Cardiac muscle cell (in vitro differentiated cells and primary cell): ENCODE measurements around the gene CHIA. TPM values are rescaled to one million over a fixed set of nuclear protein-coding genes. Genes with fewer than 3 reads are reported as not detected.
"Not testable (repeated sequence)": the region's sequence is repeated elsewhere in the genome, so short reads cannot be mapped to it uniquely, and the experiment has no call there.

ENCODE experiments used
- DNase-seq, 2 donors: peaks; one replicate each; pipeline versions ENCODE4 v3.0.0 to v3.0.0-alpha.2; 2010 to 2017; ENCODE audit warnings: low read depth in 1 of 2, low spot score in 1 of 2
- H3K27ac ChIP-seq: fragments of 200-600 bp; sonication (generic); 2 replicates; pipeline ENCODE4 v1.5.1; 2016
- H3K27me3 ChIP-seq: fragments of 200-600 bp; sonication (generic); 2 replicates; pipeline ENCODE4 v1.6.0; 2016; ENCODE audit warnings: control low read depth
- H3K36me3 ChIP-seq: fragments of 200-600 bp; sonication (generic); 2 replicates; pipeline ENCODE4 v1.5.1; 2016; ENCODE audit warnings: control low read depth
- H3K4me1 ChIP-seq: fragments of 200-600 bp; sonication (generic); 2 replicates; pipeline ENCODE4 v1.8.1; 2017; ENCODE audit warnings: low read depth, mild to moderate bottlenecking, mixed run types
- H3K4me3 ChIP-seq: fragments of 200-600 bp; sonication (generic); 2 replicates; pipeline ENCODE4 v1.5.1; 2016; ENCODE audit warnings: mild to moderate bottlenecking
- H3K9me3 ChIP-seq: fragments of 200-600 bp; sonication (generic); 2 replicates; pipeline ENCODE4 v1.5.1; 2017; ENCODE audit warnings: low read depth, mild to moderate bottlenecking, control low read depth
- CTCF ChIP-seq: IDR thresholded peaks from 2 replicates; pipeline ENCODE4 v1.5.1; 2012; ENCODE audit warnings: low read depth, mild to moderate bottlenecking, low read length
- polyA plus RNA-seq: library from polyadenylated mRNA; unstranded; fragments of >200 nt; fragmentation: Nextera tagmentation; extraction: Ambion mirVana; gene quantifications from 2 replicates; pipeline ENCODE4 v1.2.1, GENCODE V29; 2016
- total RNA-seq: library from RNA; depleted of rRNA; stranded (reverse); fragments of >200 nt; gene quantifications from 2 replicates; pipeline ENCODE4 v1.2.3, GENCODE V29; 2016

Gene CHIA
- total and polyA plus RNA-seq, 2 experiments from 2014 or later = not detected

GRCh38 chr1:111351700-111352099, 61.0 kb downstream of the CHIA start:
- H3K4me3 ChIP-seq = no peak overlapping the region
- no peak for TF ChIP-seq CTCF
- no peaks in the 10 kb centered on the region for H3K27me3 ChIP-seq
- no peaks in the 10 kb centered on the region for H3K36me3 ChIP-seq
- no peaks in the 10 kb centered on the region for H3K4me1 ChIP-seq
- DNase-seq = no peak
- H3K9me3 ChIP-seq = no peaks in the 10 kb centered on the region
- no peak overlapping the region for H3K27ac ChIP-seq

GRCh38 chr1:111354584-111354983, 63.9 kb downstream of the CHIA start:
- no peaks in the 10 kb centered on the region for H3K9me3 ChIP-seq
- no peaks in the 10 kb centered on the region for H3K27me3 ChIP-seq
- no peak for DNase-seq
- H3K36me3 ChIP-seq = no peaks in the 10 kb centered on the region
- TF ChIP-seq CTCF = no peak
- H3K27ac ChIP-seq = no peak overlapping the region
- no peak overlapping the region for H3K4me3 ChIP-seq
- H3K4me1 ChIP-seq = no peaks in the 10 kb centered on the region

- Histone ChIP-seq H3K27me3 (no peaks in the 10 kb centered on the region), H3K4me3 (no peak overlapping the region), H3K27ac (no peak overlapping the region), H3K9me3 (no peaks in the 10 kb centered on the region), H3K4me1 (peaks cover 14% of the 10 kb centered on the region), H3K36me3 (no peaks in the 10 kb centered on the region)
- DNase-seq = no peak
- TF ChIP-seq CTCF = no peak
Measured at GRCh38 chr1:111358964-111359363, 68.3 kb downstream of the CHIA start.

- H3K4me1 ChIP-seq = peaks cover 19% of the 10 kb centered on the region
Measured at GRCh38 chr1:111359376-111359775, 68.7 kb downstream of the CHIA start.

GRCh38 chr1:111360257-111360656, 69.6 kb downstream of the CHIA start:
- not testable (repeated sequence) for H3K27me3 ChIP-seq, H3K9me3 ChIP-seq, DNase-seq, H3K4me3 ChIP-seq, H3K27ac ChIP-seq, H3K36me3 ChIP-seq
- peaks cover 26% of the 10 kb centered on the region for H3K4me1 ChIP-seq

More at GRCh38 chr1:111359376-111359775, 68.7 kb downstream of the CHIA start:
- H3K27me3 ChIP-seq = no peaks in the 10 kb centered on the region
- no peak for DNase-seq
- H3K9me3 ChIP-seq = no peaks in the 10 kb centered on the region
- H3K36me3 ChIP-seq = no peaks in the 10 kb centered on the region
- no peak overlapping the region for H3K4me3 ChIP-seq
- H3K27ac ChIP-seq = no peak overlapping the region
- TF ChIP-seq CTCF = no peak

- H3K36me3 ChIP-seq = no peaks in the 10 kb centered on the region
- H3K4me1 ChIP-seq = peaks cover 27% of the 10 kb centered on the region
- no peak overlapping the region for H3K27ac ChIP-seq
- no peaks in the 10 kb centered on the region for H3K27me3 ChIP-seq
- DNase-seq = no peak
- no peak overlapping the region for H3K4me3 ChIP-seq
- no peak for TF ChIP-seq CTCF
- H3K9me3 ChIP-seq = no peaks in the 10 kb centered on the region
Measured at GRCh38 chr1:111361761-111362160, 71.1 kb downstream of the CHIA start.
